Measurements from ENCODE around the gene BLVRA.

Gene BLVRA

DNA sequence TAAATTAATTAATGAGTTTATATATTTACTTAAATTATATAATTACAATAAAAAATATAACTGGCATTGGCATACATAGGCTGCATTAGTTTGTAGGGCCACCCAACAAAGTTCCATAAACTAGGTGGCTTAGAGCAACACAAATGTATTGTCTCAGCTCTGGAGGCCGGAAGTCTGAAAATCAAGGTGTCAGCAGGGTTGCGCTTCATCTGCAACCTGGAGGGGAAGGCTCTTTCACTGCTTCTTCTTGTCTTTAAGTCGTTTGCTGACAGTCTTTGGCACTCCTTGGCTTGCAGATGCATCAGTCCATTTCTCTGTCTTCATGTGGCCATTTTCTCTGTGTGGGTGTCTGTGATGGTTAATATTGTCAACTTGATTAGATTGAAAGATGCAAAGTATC is 6.1 kb upstream of the BLVRA start:
- Histone ChIP-seq H3K27ac (ENCODE audit: low read depth, low read length) (no peak overlapping the region), H3K79me2 (ENCODE audit: control insufficient read depth, low read length) (no peaks in the 10 kb centered on the region), H3K27me3 (ENCODE audit: control insufficient read depth, low read length) (peaks cover 25% of the 10 kb centered on the region), H3K9me2 (replicated peaks; ENCODE audit: control insufficient read depth, low read length) (no peaks in the 10 kb centered on the region), H3K4me3 (ENCODE audit: low read length) (no peak overlapping the region), H3K4me2 (ENCODE audit: low read length) (no peak overlapping the region), H3K9me3 (ENCODE audit: control insufficient read depth, insufficient read depth, low read length) (no peaks in the 10 kb centered on the region), H3F3A (ENCODE audit: control insufficient read depth, insufficient read depth) (no peaks in the 10 kb centered on the region), H3K36me3 (ENCODE audit: control insufficient read depth, low read length) (no peaks in the 10 kb centered on the region), H4K20me1 (ENCODE audit: control insufficient read depth, insufficient read depth, low read depth, low read length) (no peaks in the 10 kb centered on the region), H3K4me1 (ENCODE audit: control insufficient read depth, low read length) (no peaks in the 10 kb centered on the region)
- TF ChIP-seq CTCF (IDR thresholded peaks at IDR 0.05; ENCODE audit: low read depth, low read length, poor library complexity, severe bottlenecking) = no peak
- TF ChIP-seq EZH2phosphoT487 (IDR thresholded peaks at IDR 0.05; ENCODE audit: borderline replicate concordance, low read length) = no peak

- H3K4me2 ChIP-seq (ENCODE audit: low read length) = no peak overlapping the region
- TF ChIP-seq EZH2phosphoT487 (IDR thresholded peaks at IDR 0.05; ENCODE audit: borderline replicate concordance, low read length) = no peak
- TF ChIP-seq CTCF (IDR thresholded peaks at IDR 0.05; ENCODE audit: low read depth, low read length, poor library complexity, severe bottlenecking) = no peak
- H3K79me2 ChIP-seq (ENCODE audit: control insufficient read depth, low read length) = no peaks in the 10 kb centered on the region
- H3K9me2 ChIP-seq (replicated peaks; ENCODE audit: control insufficient read depth, low read length) = no peaks in the 10 kb centered on the region
- peaks cover 30% of the 10 kb centered on the region for H3K27me3 ChIP-seq (ENCODE audit: control insufficient read depth, low read length)
- H3K27ac ChIP-seq (ENCODE audit: low read depth, low read length) = no peak overlapping the region
- peaks cover 3% of the 10 kb centered on the region; the same call in 1 of the 2 replicates for H3K4me1 ChIP-seq (ENCODE audit: control insufficient read depth, low read length)
- no peaks in the 10 kb centered on the region for H3F3A ChIP-seq (ENCODE audit: control insufficient read depth, insufficient read depth)
- H3K4me3 ChIP-seq (ENCODE audit: low read length) = no peak overlapping the region
- no peaks in the 10 kb centered on the region for H3K9me3 ChIP-seq (ENCODE audit: control insufficient read depth, insufficient read depth, low read length)
- H3K36me3 ChIP-seq (ENCODE audit: control insufficient read depth, low read length) = no peaks in the 10 kb centered on the region
- no peaks in the 10 kb centered on the region for H4K20me1 ChIP-seq (ENCODE audit: control insufficient read depth, insufficient read depth, low read depth, low read length)
Observed at GRCh38 chr7:43753271-43753810, 5.1 kb upstream of the BLVRA start.

GRCh38 chr7:43753843-43754242 is 4.6 kb upstream of the BLVRA start:
- no peaks in the 10 kb centered on the region for H3F3A ChIP-seq (ENCODE audit: control insufficient read depth, insufficient read depth)
- no peaks in the 10 kb centered on the region for H4K20me1 ChIP-seq (ENCODE audit: control insufficient read depth, insufficient read depth, low read depth, low read length)
- H3K27ac ChIP-seq (ENCODE audit: low read depth, low read length) = no peak overlapping the region
- no peaks in the 10 kb centered on the region for H3K36me3 ChIP-seq (ENCODE audit: control insufficient read depth, low read length)
- H3K4me3 ChIP-seq (ENCODE audit: low read length) = no peak overlapping the region
- H3K9me2 ChIP-seq (replicated peaks; ENCODE audit: control insufficient read depth, low read length) = no peaks in the 10 kb centered on the region
- no peaks in the 10 kb centered on the region for H3K79me2 ChIP-seq (ENCODE audit: control insufficient read depth, low read length)
- TF ChIP-seq EZH2phosphoT487 (IDR thresholded peaks at IDR 0.05; ENCODE audit: borderline replicate concordance, low read length) (no peak), CTCF (IDR thresholded peaks at IDR 0.05; ENCODE audit: low read depth, low read length, poor library complexity, severe bottlenecking) (peak; percentile 12)
- H3K27me3 ChIP-seq (ENCODE audit: control insufficient read depth, low read length) = peaks cover 33% of the 10 kb centered on the region
- H3K4me2 ChIP-seq (ENCODE audit: low read length) = no peak overlapping the region
- peaks cover 4% of the 10 kb centered on the region; the same call in 1 of the 2 replicates for H3K4me1 ChIP-seq (ENCODE audit: control insufficient read depth, low read length)
- H3K9me3 ChIP-seq (ENCODE audit: control insufficient read depth, insufficient read depth, low read length) = no peaks in the 10 kb centered on the region
